GM18909 (cell line): Measurements from ENCODE around the gene SPECC1L.

Experiments
- ATAC-seq: cut with Tn5 transposase; IDR thresholded peaks from one replicate; pipeline ENCODE4 v1.9.1; 2021; ENCODE audit warnings: mild to moderate bottlenecking; ENCODE audit not compliant: unreplicated experiment, poor library complexity

Gene SPECC1L

DNA sequence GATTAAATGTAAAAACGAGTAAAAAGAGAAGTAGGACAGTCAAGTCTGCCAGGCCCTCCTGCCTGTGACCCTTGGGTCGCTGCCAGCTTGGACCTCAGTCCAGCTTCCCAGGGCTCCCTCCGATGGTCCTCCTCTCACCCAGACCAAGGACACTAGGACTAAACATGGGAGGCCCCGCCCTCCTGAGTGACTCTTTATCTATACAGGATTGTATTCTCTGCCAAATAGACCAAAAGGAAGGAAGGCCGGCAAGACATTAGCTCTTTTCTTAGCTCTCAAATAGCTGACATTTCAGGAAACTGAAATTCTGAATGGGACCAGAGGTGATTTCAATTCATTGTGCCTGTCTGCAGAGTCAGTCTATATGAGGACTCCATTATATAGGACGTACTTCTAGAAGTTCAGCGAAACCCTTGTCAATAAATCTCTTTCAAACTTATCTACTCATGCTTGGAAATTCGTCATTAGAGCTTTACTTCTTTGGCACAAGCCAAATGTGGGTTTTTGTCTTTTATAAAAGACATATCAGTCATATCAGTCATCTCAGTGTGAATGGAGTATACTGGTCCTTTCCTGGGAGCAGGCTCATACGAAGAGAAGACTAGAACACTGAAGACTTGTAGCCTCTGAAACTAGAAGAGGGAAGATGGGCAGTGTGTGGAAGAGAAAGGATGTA is 185.3 kb downstream of the SPECC1L start:
- no peak for ATAC-seq

GRCh38 chr22:24457894-24458420 is 187.3 kb downstream of the SPECC1L start:
- ATAC-seq, result no peak

GRCh38 chr22:24459911-24460310 is 189.3 kb downstream of the SPECC1L start:
- no peak for ATAC-seq

GRCh38 chr22:24460418-24461089 is 189.9 kb downstream of the SPECC1L start:
- ATAC-seq, result peak; percentile 52

DNA sequence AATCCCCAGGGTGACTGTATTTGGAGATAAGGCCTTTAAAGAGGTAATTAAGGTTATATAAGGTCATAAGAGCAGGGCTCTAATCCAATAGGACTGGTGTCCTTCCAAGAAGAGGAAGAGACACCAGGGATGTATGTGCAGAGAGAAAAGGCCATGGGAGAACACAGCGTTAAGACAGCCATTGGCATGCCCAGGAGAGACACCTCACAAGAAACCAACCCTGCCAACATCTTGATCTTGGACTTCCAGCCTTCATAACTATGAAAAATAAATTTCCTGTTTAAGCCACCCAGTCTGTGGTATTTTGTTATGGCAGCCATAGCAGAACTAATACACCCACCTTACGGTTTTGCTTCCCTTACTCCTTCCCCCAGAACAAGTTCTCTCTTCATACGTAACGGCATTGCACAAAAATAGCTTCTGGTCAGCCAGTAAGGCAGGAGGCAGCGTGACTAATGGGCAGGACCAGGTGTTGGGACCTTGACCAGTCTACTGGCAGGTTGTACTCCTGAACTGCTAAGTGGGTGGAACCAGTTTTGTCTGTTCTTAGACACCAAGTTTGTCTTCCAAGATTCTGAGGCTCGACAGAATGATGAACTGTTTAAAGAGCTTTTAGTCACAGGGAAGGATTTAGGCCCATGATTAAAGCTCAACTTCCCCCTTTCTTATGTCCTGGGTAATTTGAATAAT is 192.6 kb downstream of the SPECC1L start:
- no peak for ATAC-seq

DNA sequence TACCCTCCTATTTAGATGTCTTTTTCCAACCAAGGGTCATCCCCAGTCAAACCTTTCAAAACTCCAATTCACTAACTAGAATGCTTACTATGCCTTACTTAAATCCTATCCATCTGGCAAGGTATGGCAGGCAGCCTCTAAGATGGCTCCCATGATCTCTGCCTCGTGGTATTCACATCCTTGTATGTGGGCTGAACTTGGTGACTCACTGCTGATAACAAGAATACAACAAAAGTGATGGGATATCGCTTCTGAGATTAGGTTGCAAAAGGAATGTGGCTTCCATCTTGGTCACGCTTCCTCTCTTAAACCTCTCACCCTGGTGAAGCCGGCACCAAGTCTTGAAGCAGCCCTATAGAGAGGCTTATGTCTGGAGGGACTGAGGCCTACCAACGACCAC is 194.9 kb downstream of the SPECC1L start:
- no peak for ATAC-seq

GRCh38 chr22:24465975-24466374 is 195.3 kb downstream of the SPECC1L start:
- no peak for ATAC-seq

DNA sequence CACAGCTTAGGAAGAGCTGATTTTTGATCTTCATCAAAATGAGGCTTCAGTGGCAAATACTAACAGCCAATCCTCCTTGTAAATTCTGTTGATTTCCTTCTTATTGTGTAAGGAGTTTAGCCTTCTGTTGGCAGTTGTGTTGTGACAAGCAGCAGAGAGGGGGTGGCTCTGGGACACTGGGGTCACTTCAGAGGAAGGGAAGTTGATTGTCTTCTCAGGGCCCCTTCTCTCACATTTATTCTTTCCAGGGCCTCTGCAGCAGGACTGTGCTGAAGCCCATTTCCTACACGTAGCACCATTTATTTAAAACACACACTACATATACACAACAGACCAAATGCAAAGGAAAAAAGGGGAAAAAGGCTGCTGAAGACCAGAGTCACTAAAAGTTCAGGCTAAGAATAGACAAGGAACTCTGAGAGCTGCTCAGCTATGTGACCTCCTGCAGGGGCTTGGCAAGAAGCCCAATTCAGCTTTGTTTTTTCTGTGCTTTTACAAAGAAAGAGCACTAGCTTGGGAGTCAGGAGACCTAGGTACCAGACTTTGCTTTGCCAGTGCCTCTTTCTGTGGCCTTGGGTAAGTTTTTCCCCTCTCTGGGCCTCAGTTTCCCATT is 196.2 kb downstream of the SPECC1L start:
- ATAC-seq, result no peak

DNA sequence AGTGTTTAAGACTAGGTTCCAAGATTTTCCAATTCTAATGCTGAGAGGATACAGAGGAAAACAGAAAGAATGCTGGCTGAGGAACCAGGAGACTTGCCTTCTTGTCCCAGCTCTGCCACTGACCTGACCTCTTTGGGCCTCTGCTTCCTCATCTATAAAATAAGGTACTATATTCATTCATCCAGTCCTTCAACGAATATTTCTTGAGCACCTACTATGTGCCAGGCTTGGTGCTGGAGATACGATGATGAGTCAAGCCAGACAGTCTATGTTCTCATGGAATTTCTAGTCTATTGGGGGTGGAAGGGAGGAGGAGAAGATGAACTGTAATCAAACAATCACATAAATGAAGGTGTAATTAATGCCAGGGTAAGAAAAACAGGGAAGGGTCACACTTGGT is 196.7 kb downstream of the SPECC1L start:
- ATAC-seq, result no peak
